ENCODE measurements around the gene THSD4.

Gene THSD4

DNA sequence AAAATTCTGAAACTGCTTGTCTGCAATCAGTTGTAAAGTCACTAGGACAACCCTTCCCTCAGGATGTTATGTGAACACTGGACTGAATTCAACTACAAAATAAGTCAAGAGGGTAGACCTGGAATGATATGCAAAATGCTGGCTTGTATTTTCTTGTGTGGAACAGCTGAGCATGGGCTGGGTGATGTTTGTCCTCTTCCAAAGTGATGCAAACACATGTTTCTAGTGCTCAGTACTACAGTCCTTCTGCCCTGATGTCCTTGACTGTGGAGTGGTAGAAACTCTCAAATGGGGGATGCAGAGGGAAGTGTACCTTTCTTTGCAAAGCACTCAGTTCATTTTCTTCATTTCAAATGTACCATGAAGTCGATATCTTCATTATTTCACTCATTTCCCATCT, 258.6 kb downstream of the THSD4 start:
- Histone ChIP-seq H3K27ac (no peak overlapping the region), H3K4me3 (no peak overlapping the region)
- TF ChIP-seq, protein P1, sequence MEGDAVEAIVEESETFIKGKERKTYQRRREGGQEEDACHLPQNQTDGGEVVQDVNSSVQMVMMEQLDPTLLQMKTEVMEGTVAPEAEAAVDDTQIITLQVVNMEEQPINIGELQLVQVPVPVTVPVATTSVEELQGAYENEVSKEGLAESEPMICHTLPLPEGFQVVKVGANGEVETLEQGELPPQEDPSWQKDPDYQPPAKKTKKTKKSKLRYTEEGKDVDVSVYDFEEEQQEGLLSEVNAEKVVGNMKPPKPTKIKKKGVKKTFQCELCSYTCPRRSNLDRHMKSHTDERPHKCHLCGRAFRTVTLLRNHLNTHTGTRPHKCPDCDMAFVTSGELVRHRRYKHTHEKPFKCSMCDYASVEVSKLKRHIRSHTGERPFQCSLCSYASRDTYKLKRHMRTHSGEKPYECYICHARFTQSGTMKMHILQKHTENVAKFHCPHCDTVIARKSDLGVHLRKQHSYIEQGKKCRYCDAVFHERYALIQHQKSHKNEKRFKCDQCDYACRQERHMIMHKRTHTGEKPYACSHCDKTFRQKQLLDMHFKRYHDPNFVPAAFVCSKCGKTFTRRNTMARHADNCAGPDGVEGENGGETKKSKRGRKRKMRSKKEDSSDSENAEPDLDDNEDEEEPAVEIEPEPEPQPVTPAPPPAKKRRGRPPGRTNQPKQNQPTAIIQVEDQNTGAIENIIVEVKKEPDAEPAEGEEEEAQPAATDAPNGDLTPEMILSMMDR (IDR thresholded peaks at IDR 0.05) = no peak
- no peak for DNase-seq (ENCODE audit: low spot score)

DNA sequence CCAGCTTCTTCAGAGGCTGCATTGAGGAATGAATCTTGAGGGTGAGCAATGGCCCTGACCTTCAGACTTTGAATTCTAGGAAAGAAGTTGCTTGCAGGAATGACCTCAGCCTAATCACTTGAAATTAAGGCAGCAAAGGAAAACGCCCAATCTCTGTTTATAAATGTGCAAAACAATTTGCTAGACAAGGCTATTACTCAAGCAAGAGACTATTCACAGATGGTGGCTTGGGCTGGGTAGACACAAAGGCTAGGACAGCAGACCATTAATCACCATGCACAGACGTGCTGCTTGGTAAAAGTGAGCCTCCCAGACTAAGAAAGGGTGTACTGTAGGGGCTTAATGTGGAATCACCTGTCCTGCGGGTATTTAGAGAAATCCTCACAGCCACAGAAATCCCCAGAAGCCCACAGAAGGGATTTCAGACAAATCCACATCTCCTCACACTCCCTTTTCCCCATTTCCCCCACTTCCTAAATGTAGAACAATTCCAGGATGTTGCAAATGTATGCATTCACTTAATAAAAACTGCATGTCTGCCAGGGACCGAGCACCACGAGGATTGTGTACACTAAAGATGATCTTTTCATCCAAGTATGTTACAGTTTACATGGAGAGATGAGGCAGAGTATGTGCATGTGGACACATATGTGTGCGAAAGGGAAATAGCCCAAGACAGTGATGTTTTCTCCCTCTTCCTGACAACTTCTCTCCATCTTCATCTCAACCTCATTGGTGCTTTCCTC, 259.5 kb downstream of the THSD4 start:
- TF ChIP-seq, protein P1 (IDR thresholded peaks at IDR 0.05) = no peak
- Histone ChIP-seq H3K27ac (no peak overlapping the region), H3K4me3 (no peak overlapping the region)
- no peak for DNase-seq (ENCODE audit: low spot score)

DNA sequence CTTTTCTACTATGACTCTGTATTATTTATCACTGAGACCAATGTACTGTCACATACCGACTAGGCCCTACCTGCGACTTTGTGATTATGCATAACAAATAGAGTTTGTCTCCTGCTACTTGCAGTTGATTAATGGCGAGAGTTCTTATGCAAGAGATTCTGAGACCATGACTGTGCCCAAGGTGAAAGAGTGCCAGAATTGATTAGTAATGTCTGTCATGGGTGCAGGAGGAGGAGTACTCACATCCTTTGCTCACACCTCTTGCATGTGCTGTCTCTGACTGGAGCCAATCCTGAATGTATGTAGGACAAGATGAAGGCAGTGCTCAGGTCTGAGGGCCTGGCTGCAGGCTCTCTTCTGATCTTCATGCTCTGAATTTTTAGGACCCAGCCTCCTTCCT, 260.7 kb downstream of the THSD4 start:
- TF ChIP-seq, protein P1 (IDR thresholded peaks at IDR 0.05) = no peak
- H3K4me3 ChIP-seq = no peak overlapping the region
- no peak for DNase-seq (ENCODE audit: low spot score)
- H3K27ac ChIP-seq = no peak overlapping the region

DNA sequence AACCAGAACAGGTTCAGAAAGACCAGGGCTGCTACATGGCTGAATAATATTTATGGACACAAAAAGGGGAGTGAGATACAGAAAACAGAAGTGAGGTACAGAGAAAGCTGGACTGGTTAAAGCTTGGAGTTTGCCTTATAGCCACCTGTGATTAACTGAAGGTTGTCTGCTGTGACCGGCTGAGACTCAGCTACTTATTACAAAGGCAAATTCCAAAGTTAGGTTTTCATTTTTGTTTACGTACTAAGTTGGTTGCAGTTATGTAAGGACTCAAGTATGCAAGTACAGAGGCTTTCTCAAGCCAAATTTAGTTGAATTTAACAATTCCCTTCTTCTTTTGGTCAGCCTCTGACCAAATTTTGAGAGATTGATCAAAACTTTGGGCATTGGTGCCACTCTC, 264.6 kb downstream of the THSD4 start:
- TF ChIP-seq, protein P1 (IDR thresholded peaks at IDR 0.05) = no peak
- no peak overlapping the region for H3K4me3 ChIP-seq
- no peak for DNase-seq (ENCODE audit: low spot score)
- H3K27ac ChIP-seq = no peak overlapping the region

DNA sequence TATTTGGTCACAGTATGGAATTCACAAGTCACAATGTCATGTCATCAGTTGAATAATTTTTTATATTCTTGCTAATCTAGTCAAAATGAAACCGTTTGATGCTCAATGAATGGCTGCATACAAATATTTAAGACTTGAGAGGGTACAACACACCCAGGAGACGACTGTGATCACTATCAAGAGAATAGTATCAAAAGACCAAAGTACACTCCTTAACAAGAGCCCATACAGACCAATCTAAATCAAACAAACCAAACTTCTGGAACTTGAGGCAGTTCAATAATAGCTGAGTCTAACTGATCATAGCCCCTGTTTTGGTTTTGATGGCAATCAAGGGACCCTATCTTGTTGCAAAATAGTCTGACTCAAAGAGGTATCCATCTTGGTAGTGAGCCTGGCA, 265.1 kb downstream of the THSD4 start:
- Histone ChIP-seq H3K27ac (no peak overlapping the region), H3K4me3 (no peak overlapping the region)
- DNase-seq (ENCODE audit: low spot score) = no peak
- TF ChIP-seq, protein P1 (IDR thresholded peaks at IDR 0.05) = no peak

DNA sequence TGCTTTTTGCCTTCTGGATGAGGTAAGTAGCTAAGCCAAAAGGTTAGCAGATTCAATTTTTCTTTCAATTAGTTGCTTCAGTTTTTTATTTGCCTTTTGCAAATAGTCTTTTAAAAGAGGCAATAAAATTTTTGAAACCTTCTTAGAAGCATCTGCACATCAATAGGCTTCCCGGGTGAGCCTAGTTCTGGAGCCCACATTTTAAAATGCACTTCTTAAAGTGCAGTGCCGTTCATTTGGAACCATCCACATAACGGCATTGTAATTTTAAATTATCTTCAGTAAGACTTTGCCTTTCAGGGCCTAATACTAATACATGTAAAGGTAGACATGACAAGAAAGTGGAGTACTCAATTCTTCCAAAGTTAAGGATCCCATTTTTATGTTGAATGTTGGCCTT, 269.2 kb downstream of the THSD4 start:
- TF ChIP-seq, protein P1 (IDR thresholded peaks at IDR 0.05) = no peak
- Histone ChIP-seq H3K27ac (no peak overlapping the region), H3K4me3 (no peak overlapping the region)
- no peak for DNase-seq (ENCODE audit: low spot score)

DNA sequence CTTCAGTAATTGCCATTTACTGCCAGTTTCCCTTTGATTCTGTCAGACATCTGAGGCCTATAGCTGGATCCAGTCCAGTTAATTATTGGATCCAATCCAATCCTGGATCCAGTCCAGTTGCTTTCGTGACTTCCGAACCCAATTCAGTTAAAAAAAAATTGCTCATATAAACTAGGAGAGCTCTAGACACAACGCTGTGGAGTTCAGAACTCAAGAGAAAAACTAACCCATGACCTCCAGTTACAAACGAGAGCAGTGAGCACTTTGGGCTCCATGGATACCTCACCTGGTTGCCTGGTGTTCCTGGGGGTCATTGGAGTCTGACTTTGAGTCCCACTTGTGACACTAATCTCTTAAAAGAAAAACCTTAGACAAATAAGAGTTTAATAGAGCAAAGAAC, 269.8 kb downstream of the THSD4 start:
- no peak overlapping the region for H3K27ac ChIP-seq
- no peak for DNase-seq (ENCODE audit: low spot score)
- no peak overlapping the region for H3K4me3 ChIP-seq
- TF ChIP-seq, protein P1 (IDR thresholded peaks at IDR 0.05) = no peak
